Trophoblast cell (in vitro differentiated cells and primary cell): ENCODE measurements around the gene WDR90.
A peak's percentile ranks its signal among the peaks of the same experiment; 100 is the strongest.
"Not testable (repeated sequence)": the region's sequence is repeated elsewhere in the genome, so short reads cannot be mapped to it uniquely, and the experiment has no call there.

Source experiments
- DNase-seq, 2 donors: peaks; one replicate each; pipeline ENCODE4 v3.0.0-alpha.2; 2016
- H2AFZ ChIP-seq: 2 replicates; pipeline ENCODE4 v1.6.1; 2013; ENCODE audit warnings: low read length, moderate library complexity, mild to moderate bottlenecking; ENCODE audit not compliant: insufficient read depth, poor library complexity
- H2AK5ac ChIP-seq: 2 replicates; pipeline ENCODE4 v1.6.1; 2013; ENCODE audit warnings: mild to moderate bottlenecking, low read length
- H2BK120ac ChIP-seq: 2 replicates; pipeline ENCODE4 v1.6.1; 2013; ENCODE audit warnings: low read length, mild to moderate bottlenecking, moderate library complexity; ENCODE audit not compliant: insufficient read depth, poor library complexity
- H2BK12ac ChIP-seq: 2 replicates; pipeline ENCODE4 v1.6.1; 2013; ENCODE audit warnings: mild to moderate bottlenecking, low read length, moderate library complexity
- H2BK5ac ChIP-seq: 2 replicates; pipeline ENCODE4 v1.6.1; 2013; ENCODE audit warnings: low read length, low read depth, moderate library complexity, mild to moderate bottlenecking; ENCODE audit not compliant: poor library complexity
- H3K14ac ChIP-seq: 2 replicates; pipeline ENCODE4 v1.6.1; 2013; ENCODE audit warnings: mild to moderate bottlenecking, low read length
- H3K18ac ChIP-seq: 2 replicates; pipeline ENCODE4 v1.6.1; 2013; ENCODE audit warnings: mild to moderate bottlenecking, low read length
- H3K23ac ChIP-seq: 2 replicates; pipeline ENCODE4 v1.6.1; 2013; ENCODE audit warnings: low read length
- H3K27ac ChIP-seq: 2 replicates; pipeline ENCODE4 v1.5.1; 2013; ENCODE audit warnings: low read depth, mild to moderate bottlenecking, inconsistent platforms, low read length, moderate library complexity
- H3K27me3 ChIP-seq: 2 replicates; pipeline ENCODE4 v1.6.1; 2013; ENCODE audit warnings: inconsistent platforms, mild to moderate bottlenecking, low read length, moderate library complexity; ENCODE audit not compliant: insufficient read depth
- H3K36me3 ChIP-seq, 2 experiments: 1 replicate in 1 of 2; 2 replicates in 1 of 2; pipeline ENCODE4 v1.6.1; 2013; ENCODE audit warnings: low read length in 2 of 2, mild to moderate bottlenecking in 2 of 2, moderate library complexity in 1 of 2; ENCODE audit not compliant: insufficient read depth in 2 of 2, control insufficient read depth in 1 of 2
- H3K4ac ChIP-seq: 2 replicates; pipeline ENCODE4 v1.6.1; 2013; ENCODE audit warnings: low read depth, mild to moderate bottlenecking, low read length, moderate library complexity
- H3K4me1 ChIP-seq, 2 experiments: 1 replicate in 1 of 2; 2 replicates in 1 of 2; pipeline ENCODE4 v1.6.1; 2013; ENCODE audit warnings: low read length in 2 of 2, mild to moderate bottlenecking in 2 of 2, moderate library complexity in 1 of 2; ENCODE audit not compliant: insufficient read depth in 2 of 2, control insufficient read depth in 1 of 2
- H3K4me2 ChIP-seq: 2 replicates; pipeline ENCODE4 v1.6.1; 2013; ENCODE audit warnings: inconsistent platforms, mild to moderate bottlenecking, low read length, moderate library complexity
- H3K4me3 ChIP-seq: 2 replicates; pipeline ENCODE4 v1.5.1; 2013; ENCODE audit warnings: mild to moderate bottlenecking, low read depth, low read length, inconsistent platforms
- H3K79me1 ChIP-seq: one replicate; pipeline ENCODE4 v1.6.1; 2013; ENCODE audit warnings: low read length
- H3K79me2 ChIP-seq: 2 replicates; pipeline ENCODE4 v1.6.1; 2013; ENCODE audit warnings: low read length, mild to moderate bottlenecking; ENCODE audit not compliant: control insufficient read depth, insufficient read depth, poor library complexity
- H3K9ac ChIP-seq: 2 replicates; pipeline ENCODE4 v1.6.1; 2013; ENCODE audit warnings: mild to moderate bottlenecking, low read length
- H3K9me3 ChIP-seq: 2 replicates; pipeline ENCODE4 v1.6.1; 2013; ENCODE audit warnings: low read depth, mild to moderate bottlenecking, control low read depth, inconsistent platforms, low read length; ENCODE audit not compliant: insufficient read depth
- H4K12ac ChIP-seq: 2 replicates; pipeline ENCODE4 v1.6.1; 2013; ENCODE audit warnings: low read depth, mild to moderate bottlenecking, low read length, moderate library complexity
- H4K8ac ChIP-seq: 2 replicates; pipeline ENCODE4 v1.6.1; 2013; ENCODE audit warnings: low read depth, mild to moderate bottlenecking, low read length, moderate library complexity
- H4K91ac ChIP-seq: one replicate; pipeline ENCODE4 v1.6.1; 2013; ENCODE audit warnings: low read depth, mild to moderate bottlenecking, low read length, moderate library complexity
- WGBS: extraction: QIAGEN DNeasy Blood & Tissue Kit; methylation state at CpG from one replicate; pipeline ENCODE4 v1.1.7; 2013; ENCODE audit warnings: missing lambda C conversion rate; ENCODE audit not compliant: insufficient read length, insufficient coverage; ENCODE audit errors: extremely low coverage; 5-methylcytosine and 5-hydroxymethylcytosine counted together

The WDR90 gene

DNA sequence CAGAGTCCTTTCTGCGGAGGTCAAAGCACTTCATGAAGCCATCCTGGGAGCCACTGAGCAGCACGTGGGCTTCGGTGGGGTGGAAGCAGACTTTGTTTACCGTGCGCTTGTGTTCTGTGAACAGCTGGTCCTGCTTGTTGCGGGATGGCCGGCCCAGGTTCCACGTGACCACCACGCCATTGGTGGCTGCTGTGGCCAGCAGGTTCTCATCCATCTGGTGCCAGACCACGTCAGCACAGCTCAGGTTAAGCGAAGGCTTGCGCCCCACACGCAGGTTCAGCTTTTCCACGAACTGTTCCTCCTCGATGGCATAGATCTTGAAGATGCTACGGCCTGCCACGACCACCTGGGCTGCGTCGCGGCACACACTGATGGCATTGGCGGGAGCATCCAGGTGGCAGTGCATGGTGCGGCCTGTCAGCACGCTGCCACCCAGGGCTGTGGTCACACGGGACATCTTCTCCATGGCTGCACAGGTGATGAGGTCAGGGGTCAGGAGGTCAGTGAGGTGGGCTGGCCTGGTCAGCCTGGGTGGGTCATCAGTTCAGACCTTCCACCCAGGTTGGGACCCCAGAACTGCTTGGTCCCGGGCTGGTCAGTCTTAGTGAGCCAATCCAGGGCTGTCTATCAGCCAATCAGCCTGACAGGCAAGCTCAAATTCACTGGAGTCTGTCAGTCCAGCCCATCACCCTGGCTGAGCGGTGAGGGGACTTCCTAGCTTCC is 40.2 kb downstream of the WDR90 start:
- Histone ChIP-seq H3K4ac (no peak overlapping the region), H3K14ac (peak overlapping the region; percentile 43), H3K18ac (peak overlapping the region; percentile 4), H4K91ac (peak overlapping the region; percentile 62), H2AFZ (peak overlapping the region; percentile 24), H3K27me3 (peaks cover 13% of the 10 kb centered on the region), H3K27ac (no peak overlapping the region), H3K4me3 (peak overlapping the region; percentile 80), H3K4me2 (peak overlapping the region; percentile 82), H4K12ac (peak overlapping the region; percentile 82), H3K9me3 (peaks cover 7% of the 10 kb centered on the region), H3K4me1 (peaks cover 11 to 17% of the 10 kb centered on the region in 2 experiments), H3K9ac (peak overlapping the region; percentile 83), H3K79me2 (peaks cover 4% of the 10 kb centered on the region), H3K23ac (no peak overlapping the region), H4K8ac (peak overlapping the region; percentile 92), H2BK12ac (no peak overlapping the region), H2BK5ac (no peak overlapping the region), H3K36me3 (peaks cover 29% of the 10 kb centered on the region in 2 experiments), H3K79me1 (peaks cover 8% of the 10 kb centered on the region), H2AK5ac (peak overlapping the region; percentile 25), H2BK120ac (no peak overlapping the region)
- DNase-seq: no peak
- WGBS: no CpG with 5 or more reads among the region's 26 CpGs

DNA sequence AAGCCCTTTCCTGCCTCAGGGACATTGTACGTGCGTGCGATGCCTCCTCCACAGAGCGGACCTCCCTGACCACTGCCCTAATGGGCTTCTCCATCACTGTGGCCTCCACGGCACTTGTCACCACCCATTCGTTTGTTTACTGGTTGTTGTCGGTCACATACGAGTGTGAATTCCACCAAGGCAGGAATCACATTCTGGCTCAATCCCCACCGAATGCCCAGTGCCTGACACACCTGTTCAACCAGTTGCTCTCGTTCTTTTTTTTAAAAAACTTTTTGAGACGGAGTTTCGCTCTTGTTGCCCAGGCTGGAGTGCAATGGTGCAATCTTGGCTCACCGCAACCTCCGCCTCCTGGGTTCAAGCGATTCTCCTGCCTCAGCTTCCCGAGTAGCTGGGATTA is 42.1 kb downstream of the WDR90 start:
- Histone ChIP-seq H3K27me3 (peaks cover 31% of the 10 kb centered on the region), H3K36me3 (peaks cover 15 to 17% of the 10 kb centered on the region in 2 experiments), H4K8ac (peak overlapping the region; percentile 92), H3K4me1 (peaks cover 11 to 21% of the 10 kb centered on the region in 2 experiments), H2AK5ac (peak overlapping the region; percentile 23), H3K9me3 (peaks cover 15% of the 10 kb centered on the region)
- H3K23ac ChIP-seq, H3K27ac ChIP-seq, H4K12ac ChIP-seq, H2BK120ac ChIP-seq, H2BK12ac ChIP-seq, H3K79me1 ChIP-seq, H3K18ac ChIP-seq, H2AFZ ChIP-seq, H3K14ac ChIP-seq, H3K4me3 ChIP-seq, H3K4ac ChIP-seq, H3K79me2 ChIP-seq, H4K91ac ChIP-seq, H2BK5ac ChIP-seq, H3K9ac ChIP-seq, H3K4me2 ChIP-seq: not testable (repeated sequence)
- WGBS: no CpG with 5 or more reads among the region's 16 CpGs
- DNase-seq: peak; percentile 81 to 95

DNA sequence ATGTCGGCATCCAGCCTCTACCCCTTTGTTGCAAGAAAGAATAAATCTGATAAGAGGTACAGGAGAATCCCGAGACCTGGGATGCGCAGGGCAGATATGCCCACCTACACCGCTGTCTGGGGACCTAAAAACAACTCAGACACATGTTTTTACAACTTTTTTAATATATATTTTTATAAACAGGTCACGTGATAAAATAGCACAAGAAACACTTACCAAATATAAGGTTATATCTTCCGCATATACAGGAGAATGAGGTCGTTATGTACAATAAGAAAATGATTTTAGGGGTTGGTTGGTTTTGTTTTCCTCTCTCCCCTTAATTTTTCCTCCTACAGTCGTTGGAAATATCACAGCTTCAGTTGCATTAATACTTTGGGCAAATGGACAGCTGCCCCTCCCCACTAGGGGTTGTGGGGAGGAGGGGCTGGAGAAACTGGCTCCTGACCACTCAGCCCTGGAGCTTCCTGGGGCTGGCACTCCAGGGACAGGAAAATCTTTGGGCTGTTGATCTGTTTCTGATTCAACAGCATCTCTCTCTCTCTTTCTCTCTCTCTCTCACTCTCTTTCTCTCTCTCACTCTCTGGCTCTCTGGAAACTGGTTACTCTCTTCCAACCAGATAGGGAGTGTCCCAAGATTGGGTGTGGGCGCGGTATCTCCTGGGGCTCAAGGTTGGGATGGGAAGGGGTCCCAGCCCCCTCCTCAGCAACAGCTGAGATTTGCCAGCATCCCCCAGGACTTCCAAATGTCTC is 43.4 kb downstream of the WDR90 start:
- Histone ChIP-seq H3K4me2 (no peak overlapping the region), H3K9me3 (peaks cover 16% of the 10 kb centered on the region), H3K23ac (no peak overlapping the region), H3K18ac (no peak overlapping the region), H3K4ac (no peak overlapping the region), H3K27ac (no peak overlapping the region), H3K79me2 (peaks cover 4% of the 10 kb centered on the region), H2BK12ac (no peak overlapping the region), H3K4me3 (no peak overlapping the region), H3K36me3 (peaks cover 2 to 4% of the 10 kb centered on the region in 2 experiments), H2BK120ac (no peak overlapping the region), H3K4me1 (peaks cover 11 to 21% of the 10 kb centered on the region in 2 experiments), H3K14ac (no peak overlapping the region), H2BK5ac (no peak overlapping the region), H4K8ac (no peak overlapping the region), H2AFZ (no peak overlapping the region), H2AK5ac (no peak overlapping the region), H3K27me3 (peaks cover 33% of the 10 kb centered on the region), H4K12ac (no peak overlapping the region), H4K91ac (no peak overlapping the region), H3K79me1 (peaks cover 5% of the 10 kb centered on the region), H3K9ac (no peak overlapping the region)
- no peak for DNase-seq
- no CpG with 5 or more reads among the region's 10 CpGs for WGBS

DNA sequence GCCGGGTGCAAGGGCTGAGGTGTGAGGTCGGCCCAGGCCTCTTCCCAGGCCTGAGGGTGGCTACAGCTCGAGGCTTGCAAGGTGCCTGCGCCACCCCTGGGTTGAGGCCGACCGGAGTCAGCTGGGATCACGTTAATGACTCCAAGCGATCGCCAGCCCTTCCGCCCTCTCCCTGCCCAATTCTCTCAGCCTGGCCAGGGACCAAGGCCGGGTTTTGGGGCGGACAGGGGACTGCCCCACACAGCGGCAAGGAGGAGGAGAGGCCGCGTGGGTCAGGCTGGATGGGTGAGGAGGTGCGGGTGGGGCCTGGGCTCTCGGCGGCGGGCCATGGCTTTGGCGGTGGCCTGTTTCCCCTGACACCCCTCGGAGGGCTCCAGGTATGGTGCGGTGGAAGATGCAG is 44.2 kb downstream of the WDR90 start:
- H3K9ac ChIP-seq: no peak overlapping the region
- H3K4me2 ChIP-seq: no peak overlapping the region
- no peak overlapping the region for H2BK120ac ChIP-seq
- DNase-seq: no peak
- no peak overlapping the region for H3K14ac ChIP-seq
- H4K12ac ChIP-seq: no peak overlapping the region
- H2BK5ac ChIP-seq: no peak overlapping the region
- H3K4me1 ChIP-seq: peaks cover 11 to 21% of the 10 kb centered on the region in 2 experiments
- no peaks in the 10 kb centered on the region for H3K36me3 ChIP-seq
- H2AFZ ChIP-seq: no peak overlapping the region
- no peak overlapping the region for H4K91ac ChIP-seq
- peaks cover 33% of the 10 kb centered on the region for H3K27me3 ChIP-seq
- H3K9me3 ChIP-seq: peaks cover 14% of the 10 kb centered on the region
- H4K8ac ChIP-seq: no peak overlapping the region
- peaks cover 4% of the 10 kb centered on the region for H3K79me2 ChIP-seq
- no peak overlapping the region for H3K27ac ChIP-seq
- no peak overlapping the region for H3K23ac ChIP-seq
- no peak overlapping the region for H2AK5ac ChIP-seq
- H3K4ac ChIP-seq: no peak overlapping the region
- no peak overlapping the region for H2BK12ac ChIP-seq
- H3K79me1 ChIP-seq: peaks cover 5% of the 10 kb centered on the region
- no CpG with 5 or more reads among the region's 22 CpGs for WGBS
- no peak overlapping the region for H3K4me3 ChIP-seq
- H3K18ac ChIP-seq: no peak overlapping the region
